ENCODE data around the gene KCNJ15. TPM values are rescaled to one million over a fixed set of nuclear protein-coding genes. Genes with fewer than 3 reads are reported as not detected.
A peak's percentile ranks its signal among the peaks of the same experiment; 100 is the strongest.

Gene KCNJ15
- total RNA-seq, 1 donor from 2014 or later, result 3.9 TPM

DNA sequence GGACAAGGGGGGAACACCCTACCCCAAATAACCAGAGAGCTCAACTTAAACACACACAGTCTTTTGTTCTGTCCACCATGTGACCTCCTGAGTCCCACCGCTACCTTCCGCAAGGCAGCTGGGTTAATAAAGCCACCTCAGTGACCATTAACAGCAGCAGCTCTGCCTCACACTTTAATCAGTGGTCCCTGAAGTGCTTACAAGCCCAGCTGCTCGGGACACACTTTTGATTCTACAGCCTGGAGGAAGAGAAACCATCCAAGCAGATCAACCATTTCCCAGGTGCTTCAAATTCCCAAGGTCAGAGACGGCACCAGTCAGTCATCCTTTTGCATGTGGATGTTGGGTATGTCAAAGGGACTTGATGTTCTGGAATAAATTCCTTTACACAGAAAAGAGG, 70.1 kb downstream of the KCNJ15 start:
- Mint-ChIP-seq H3K36me3 (no peaks in the 10 kb centered on the region), H3K27me3 (peaks cover 3% of the 10 kb centered on the region), H3K4me3 (no peak overlapping the region), H3K27ac (no peak overlapping the region), H3K9me3 (no peaks in the 10 kb centered on the region), H3K4me1 (ENCODE audit: unreplicated experiment) (peaks cover 23% of the 10 kb centered on the region)
- TF ChIP-seq, protein P1, sequence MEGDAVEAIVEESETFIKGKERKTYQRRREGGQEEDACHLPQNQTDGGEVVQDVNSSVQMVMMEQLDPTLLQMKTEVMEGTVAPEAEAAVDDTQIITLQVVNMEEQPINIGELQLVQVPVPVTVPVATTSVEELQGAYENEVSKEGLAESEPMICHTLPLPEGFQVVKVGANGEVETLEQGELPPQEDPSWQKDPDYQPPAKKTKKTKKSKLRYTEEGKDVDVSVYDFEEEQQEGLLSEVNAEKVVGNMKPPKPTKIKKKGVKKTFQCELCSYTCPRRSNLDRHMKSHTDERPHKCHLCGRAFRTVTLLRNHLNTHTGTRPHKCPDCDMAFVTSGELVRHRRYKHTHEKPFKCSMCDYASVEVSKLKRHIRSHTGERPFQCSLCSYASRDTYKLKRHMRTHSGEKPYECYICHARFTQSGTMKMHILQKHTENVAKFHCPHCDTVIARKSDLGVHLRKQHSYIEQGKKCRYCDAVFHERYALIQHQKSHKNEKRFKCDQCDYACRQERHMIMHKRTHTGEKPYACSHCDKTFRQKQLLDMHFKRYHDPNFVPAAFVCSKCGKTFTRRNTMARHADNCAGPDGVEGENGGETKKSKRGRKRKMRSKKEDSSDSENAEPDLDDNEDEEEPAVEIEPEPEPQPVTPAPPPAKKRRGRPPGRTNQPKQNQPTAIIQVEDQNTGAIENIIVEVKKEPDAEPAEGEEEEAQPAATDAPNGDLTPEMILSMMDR (conservative IDR thresholded peaks at IDR 0.05), result no peak
- no peak for DNase-seq (ENCODE audit: extremely low spot score, unreplicated experiment)

- H3K27ac Mint-ChIP-seq, result no peak overlapping the region
- DNase-seq (ENCODE audit: extremely low spot score, unreplicated experiment), result no peak
- no peaks in the 10 kb centered on the region for H3K36me3 Mint-ChIP-seq
- H3K4me3 Mint-ChIP-seq, result no peak overlapping the region
- no peaks in the 10 kb centered on the region for H3K9me3 Mint-ChIP-seq
- peaks cover 7% of the 10 kb centered on the region for H3K27me3 Mint-ChIP-seq
- TF ChIP-seq, protein P1 (conservative IDR thresholded peaks at IDR 0.05), result no peak
- peaks cover 23% of the 10 kb centered on the region for H3K4me1 Mint-ChIP-seq (ENCODE audit: unreplicated experiment)
These were observed 71.2 kb downstream of the KCNJ15 start for GRCh38 chr21:38327984-38328383.

GRCh38 chr21:38329162-38329561, 72.4 kb downstream of the KCNJ15 start:
- Mint-ChIP-seq H3K4me3 (no peak overlapping the region), H3K36me3 (no peaks in the 10 kb centered on the region), H3K27me3 (peaks cover 6% of the 10 kb centered on the region), H3K9me3 (no peaks in the 10 kb centered on the region), H3K27ac (no peak overlapping the region), H3K4me1 (ENCODE audit: unreplicated experiment) (peaks cover 16% of the 10 kb centered on the region)
- TF ChIP-seq, protein P1 (conservative IDR thresholded peaks at IDR 0.05), result no peak
- DNase-seq (ENCODE audit: extremely low spot score, unreplicated experiment), result no peak

DNA sequence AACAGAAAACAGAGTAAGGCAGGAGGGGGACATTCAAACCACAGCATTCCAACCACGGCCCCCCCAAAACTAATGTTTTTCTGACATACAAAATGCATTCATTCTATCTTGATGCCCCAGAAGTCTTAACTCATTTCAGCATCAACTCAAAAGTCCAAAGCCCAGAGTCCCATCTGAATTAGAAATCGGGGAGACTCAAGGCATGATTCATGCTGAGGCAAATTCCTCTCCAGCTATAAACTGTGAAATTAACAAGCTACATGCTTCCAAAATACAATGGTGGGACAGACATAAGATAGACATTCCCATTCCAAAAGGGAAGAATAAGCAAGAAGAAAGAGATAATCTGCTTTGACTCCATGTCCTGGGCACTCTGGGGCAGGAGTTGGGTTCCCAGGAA, 73.9 kb downstream of the KCNJ15 start:
- no peak for DNase-seq (ENCODE audit: extremely low spot score, unreplicated experiment)
- Mint-ChIP-seq H3K4me1 (ENCODE audit: unreplicated experiment) (peaks cover 13% of the 10 kb centered on the region), H3K9me3 (no peaks in the 10 kb centered on the region), H3K27me3 (peaks cover 6% of the 10 kb centered on the region), H3K4me3 (no peak overlapping the region), H3K27ac (no peak overlapping the region), H3K36me3 (no peaks in the 10 kb centered on the region)
- TF ChIP-seq, protein P1 (conservative IDR thresholded peaks at IDR 0.05), result no peak

DNA sequence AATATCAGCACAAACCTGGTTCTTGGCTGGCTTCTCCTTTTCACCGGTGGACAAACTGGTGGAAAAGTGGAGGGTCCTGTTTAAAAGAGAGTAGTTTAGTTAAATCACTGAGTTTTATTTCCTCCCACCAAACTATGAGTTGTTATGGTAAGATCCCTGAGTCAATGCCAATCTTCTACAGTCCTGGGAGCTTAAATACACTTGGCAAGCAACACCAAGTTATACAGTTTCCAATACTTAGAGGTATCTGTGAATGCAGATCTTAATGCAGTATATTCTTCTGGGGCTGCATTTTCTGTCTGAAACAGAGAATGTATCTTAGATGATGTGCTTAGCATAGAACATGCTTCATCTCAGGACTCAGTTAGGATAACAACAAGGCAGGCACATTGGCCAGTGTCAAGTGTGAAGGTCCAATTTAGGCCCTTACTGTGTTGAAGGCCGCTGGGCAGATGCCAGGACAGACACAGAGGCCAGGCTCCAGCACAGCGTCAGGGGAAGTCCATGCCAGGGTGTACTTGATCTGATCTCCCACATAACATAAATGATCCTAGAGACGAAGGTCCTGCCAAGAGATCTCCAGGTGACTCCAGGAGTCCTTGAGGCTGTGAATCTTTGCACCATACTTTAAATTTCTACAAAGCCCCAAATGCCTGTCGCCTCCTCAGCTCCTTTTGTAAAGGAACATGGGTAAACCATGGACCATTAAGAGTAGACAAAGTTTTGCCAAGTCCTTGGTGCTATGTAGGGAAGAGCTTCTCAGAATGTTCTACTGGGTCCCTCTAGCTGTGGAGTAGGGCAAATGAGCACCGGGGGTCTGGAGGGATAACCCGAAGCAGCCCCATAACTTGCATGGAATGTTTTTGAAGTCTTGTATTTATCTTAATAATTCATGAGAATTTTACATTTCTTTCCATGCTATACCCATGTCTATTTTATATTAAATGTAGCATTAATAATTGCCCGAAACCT, 76.8 kb downstream of the KCNJ15 start:
- Mint-ChIP-seq H3K36me3 (no peaks in the 10 kb centered on the region), H3K27me3 (peaks cover 11% of the 10 kb centered on the region), H3K4me3 (no peak overlapping the region), H3K27ac (no peak overlapping the region), H3K4me1 (ENCODE audit: unreplicated experiment) (peaks cover 4% of the 10 kb centered on the region), H3K9me3 (no peaks in the 10 kb centered on the region)
- DNase-seq (ENCODE audit: extremely low spot score, unreplicated experiment), result no peak
- TF ChIP-seq, protein P1 (conservative IDR thresholded peaks at IDR 0.05), result peak; percentile 14

Measured in type B pancreatic cell (in vitro differentiated cells).